Prostate gland (tissue), 2 donors: ENCODE data around the gene FAM163B.

Experiments
- CTCF ChIP-seq, 4 experiments: fragments of 200-600 bp in 2 of 4; fragments of 450-650 bp in 2 of 4; sonication (generic) in 2 of 4; IDR thresholded peaks; 1 replicate in 3 of 4; 2 replicates in 1 of 4; pipeline ENCODE4 v1.5.1; 2016 to 2019; ENCODE audit warnings: antibody characterized with exemption in 4 of 4, mild to moderate bottlenecking in 2 of 4, moderate library complexity in 2 of 4
- POLR2A ChIP-seq: fragments of 450-650 bp; IDR thresholded peaks from one replicate; pipeline ENCODE4 v1.6.1; 2016; ENCODE audit warnings: antibody characterized with exemption, mild to moderate bottlenecking
- POLR2AphosphoS5 ChIP-seq: sonication (generic); formaldehyde crosslinking; IDR thresholded peaks from one replicate; pipeline ENCODE4 v1.6.1; 2017; ENCODE audit warnings: antibody characterized with exemption

GRCh38 chr9:133609311-133610098 lies at the start of gene FAM163B:
- no peak for TF ChIP-seq CTCF (IDR thresholded peaks at IDR 0.05)
- TF ChIP-seq POLR2A, result no peak
- TF ChIP-seq POLR2AphosphoS5, result no peak
